ENCODE results near the gene PHLPP1.
"Not testable (repeated sequence)": the region's sequence is repeated elsewhere in the genome, so short reads cannot be mapped to it uniquely, and the experiment has no call there.

The PHLPP1 gene

DNA sequence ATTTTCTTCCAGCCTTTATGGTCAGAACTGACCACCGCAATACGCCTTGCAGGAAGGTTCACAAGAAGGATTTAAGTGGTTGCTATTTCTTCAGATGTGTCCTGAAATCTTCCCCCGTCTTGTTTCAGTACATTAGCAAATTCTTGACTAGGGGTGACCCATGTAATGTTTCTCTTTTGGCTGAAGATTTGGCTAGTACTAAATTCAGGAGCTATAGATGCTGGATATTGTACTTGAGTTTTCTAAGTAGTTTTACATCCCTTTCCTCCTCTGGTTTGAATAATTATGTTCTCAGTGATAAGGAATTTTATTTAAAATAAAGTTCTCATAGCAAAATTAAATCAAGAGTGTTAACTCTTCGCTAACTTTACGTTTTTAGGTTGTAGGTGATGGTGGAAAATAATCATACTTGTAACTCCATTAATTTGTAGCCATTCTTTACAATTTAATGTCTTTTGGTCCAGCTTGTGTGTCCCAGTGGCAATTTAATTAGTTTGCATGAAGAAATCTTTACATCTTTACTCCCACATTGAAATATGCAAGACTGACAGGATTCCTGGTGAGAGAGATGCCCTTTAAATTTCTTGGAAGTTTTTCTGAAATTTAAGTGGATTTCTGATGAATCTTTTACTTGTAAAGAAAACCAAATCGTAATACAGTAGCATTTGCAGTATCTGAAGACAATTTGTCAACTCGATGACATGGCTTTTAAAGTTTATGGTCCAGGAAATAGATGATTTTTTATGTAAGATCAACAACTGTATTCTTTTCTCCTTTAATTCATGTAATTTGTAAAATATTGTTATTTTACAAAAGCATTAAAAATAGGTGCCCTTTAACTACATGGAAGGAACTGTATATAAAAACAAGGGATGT is 2.8 kb downstream of the PHLPP1 start:
- no peak for DNase-seq

- no peak for DNase-seq
Measured at GRCh38 chr18:62720048-62720447, 4.7 kb downstream of the PHLPP1 start.

- no peak for DNase-seq
Measured at GRCh38 chr18:62720766-62721613, 5.6 kb downstream of the PHLPP1 start.

DNA sequence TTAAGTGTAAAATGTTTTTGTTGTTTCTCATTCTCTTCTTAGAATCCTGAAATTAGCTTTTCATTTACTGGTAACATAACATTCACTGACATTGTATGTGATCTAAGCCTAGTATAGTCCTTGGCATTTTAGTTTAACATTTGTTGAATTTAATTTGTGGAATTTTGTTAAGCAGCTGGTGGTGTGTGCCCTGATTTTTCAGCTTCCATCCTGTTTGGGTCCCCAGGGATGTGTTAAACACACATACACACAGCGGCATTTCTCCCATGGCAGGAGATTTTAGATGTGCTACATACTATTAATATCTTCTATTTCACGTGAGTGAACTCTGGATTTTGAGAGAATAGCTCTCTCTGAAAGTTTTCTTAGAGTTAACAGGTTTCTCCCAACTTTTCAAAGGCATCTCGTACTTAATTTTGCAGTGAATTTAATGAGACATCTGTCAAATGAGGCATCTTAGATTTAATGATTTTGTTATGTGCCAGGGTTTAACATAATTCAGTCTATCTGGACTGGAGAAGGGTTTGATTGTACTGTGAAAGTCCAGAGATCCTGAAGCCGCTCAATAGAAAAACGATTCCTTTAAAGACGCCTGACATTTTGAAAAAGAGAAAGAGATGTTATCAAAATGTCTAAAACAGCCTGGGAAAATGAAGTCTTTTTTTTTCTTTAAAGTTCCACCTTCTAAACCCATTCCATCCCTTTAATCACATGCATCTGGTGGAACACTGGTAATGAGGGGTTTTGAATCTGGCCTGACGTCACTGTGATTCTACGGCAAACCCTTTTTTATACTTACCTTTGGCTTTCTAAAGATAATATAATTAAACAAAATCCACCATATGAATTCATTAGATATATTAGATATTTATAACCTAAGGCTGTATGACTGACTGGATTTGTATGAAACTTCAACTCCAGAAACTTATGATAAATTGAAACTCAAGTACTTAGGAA is 6.8 kb downstream of the PHLPP1 start:
- DNase-seq: no peak

- DNase-seq: no peak
Measured at GRCh38 chr18:62723666-62724281, 8.4 kb downstream of the PHLPP1 start.

DNA sequence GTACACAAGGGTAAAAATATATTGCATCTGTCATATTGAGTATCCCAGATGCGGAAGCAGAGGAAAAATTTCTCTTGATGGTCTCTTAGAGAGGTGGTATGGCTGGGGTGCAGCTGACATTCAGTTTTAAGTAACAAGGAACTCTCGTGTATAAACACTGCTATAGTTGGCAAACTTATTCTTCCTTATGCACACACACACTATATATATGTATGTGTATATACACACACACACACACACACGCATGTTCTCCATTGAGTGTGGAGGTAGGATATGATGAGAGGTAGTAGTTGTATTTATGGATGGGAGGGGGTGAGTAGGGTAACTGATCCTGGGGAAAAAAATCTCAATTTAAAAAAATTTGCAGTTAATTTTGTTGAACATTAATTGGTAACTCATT is 10.6 kb downstream of the PHLPP1 start:
- no peak for DNase-seq

GRCh38 chr18:62728254-62728653 is 12.9 kb downstream of the PHLPP1 start:
- DNase-seq: no peak

DNA sequence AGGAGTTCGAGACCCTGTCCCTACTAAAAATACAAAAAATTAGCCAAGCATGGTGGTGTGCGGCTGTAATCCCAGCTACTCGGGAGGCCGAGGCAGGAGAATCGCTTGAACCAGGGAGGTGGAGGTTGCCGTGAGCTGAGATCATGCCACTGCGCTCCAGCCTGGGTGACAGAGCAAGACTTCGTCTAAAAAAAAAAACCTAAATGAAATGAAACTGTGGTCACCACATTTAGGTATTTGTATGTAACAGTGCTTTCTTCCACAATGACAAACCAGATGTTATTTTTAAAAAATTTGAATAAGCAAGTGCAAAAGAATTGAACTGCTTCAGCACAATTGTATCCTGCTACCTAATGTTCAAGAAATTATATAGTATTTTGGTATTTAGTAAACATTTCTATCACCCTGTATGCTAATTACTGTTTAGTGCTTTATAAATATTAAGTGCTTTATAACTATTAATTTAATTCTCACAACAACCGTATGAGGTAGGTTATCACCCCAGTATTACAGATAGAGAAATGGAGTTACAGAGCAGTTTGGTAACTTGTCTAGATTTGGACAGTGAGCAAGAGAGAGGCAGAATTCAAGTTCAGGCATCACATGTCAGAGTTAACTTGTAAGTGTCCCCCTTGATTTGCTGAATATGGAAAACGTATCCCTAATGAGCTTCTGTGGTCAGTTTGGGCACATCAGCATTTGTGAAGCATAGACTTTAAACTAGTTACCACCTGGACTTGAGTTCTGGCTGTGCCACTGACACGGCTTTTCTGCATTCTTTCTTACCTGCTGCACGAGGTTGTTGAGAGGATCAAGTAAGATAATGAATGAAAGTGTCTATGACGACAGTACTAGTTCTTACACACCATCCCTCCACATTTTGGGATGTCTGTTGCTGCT is 14.4 kb downstream of the PHLPP1 start:
- DNase-seq: no peak

GRCh38 chr18:62730941-62731340 is 15.6 kb downstream of the PHLPP1 start:
- DNase-seq: no peak

GRCh38 chr18:62732617-62733016 is 17.3 kb downstream of the PHLPP1 start:
- DNase-seq: no peak

- no peak for DNase-seq
Measured at GRCh38 chr18:62734290-62734689, 18.9 kb downstream of the PHLPP1 start.

GRCh38 chr18:62735387-62735786 is 20.0 kb downstream of the PHLPP1 start:
- DNase-seq: no peak

GRCh38 chr18:62736077-62736855 is 20.9 kb downstream of the PHLPP1 start:
- no peak for DNase-seq

- no peak for DNase-seq
Measured at GRCh38 chr18:62737241-62737873, 22.0 kb downstream of the PHLPP1 start.

- DNase-seq: no peak
Measured at GRCh38 chr18:62738639-62739038, 23.3 kb downstream of the PHLPP1 start.

DNA sequence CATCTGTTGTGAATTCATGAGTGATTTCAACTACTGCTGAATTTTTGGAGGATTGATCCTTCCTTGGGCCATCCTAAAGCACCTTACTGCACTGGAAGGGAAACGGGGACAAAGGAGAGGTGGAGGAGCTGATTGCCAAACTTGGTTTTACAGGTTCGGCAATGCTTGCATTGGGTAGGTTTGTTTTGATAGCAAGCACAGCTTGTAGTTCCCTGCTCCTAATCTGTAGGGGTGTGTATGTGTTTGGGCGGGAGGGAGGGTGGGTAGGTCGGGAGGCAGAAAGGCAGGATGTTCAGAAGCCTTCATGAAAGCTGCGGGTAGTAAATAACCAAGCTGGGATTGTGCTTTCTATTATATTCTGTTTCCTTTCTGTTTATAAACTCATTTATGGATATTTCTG is 24.6 kb downstream of the PHLPP1 start:
- no peak for DNase-seq

DNA sequence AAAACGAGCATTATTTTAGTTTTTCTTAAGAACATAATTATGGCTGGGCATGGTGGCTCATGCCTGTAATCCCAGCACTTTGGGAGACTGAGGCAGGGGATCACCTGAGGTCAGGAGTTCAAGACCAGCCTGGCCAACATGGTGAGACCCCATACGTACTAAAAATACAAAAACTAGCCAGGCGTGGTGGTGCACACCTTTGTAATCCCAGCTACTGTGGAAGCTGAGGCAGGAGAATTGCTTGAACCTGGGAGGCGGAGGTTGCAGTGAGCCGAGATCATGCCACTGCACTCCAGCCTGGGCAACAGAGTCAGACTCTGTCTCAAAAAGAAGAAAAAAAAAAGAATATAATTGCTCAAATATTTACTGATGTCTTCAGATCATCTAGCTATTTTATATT is 25.3 kb downstream of the PHLPP1 start:
- not testable (repeated sequence) for DNase-seq

- DNase-seq: no peak
Measured at GRCh38 chr18:62741118-62741566, 25.8 kb downstream of the PHLPP1 start.

GRCh38 chr18:62741584-62741983 is 26.2 kb downstream of the PHLPP1 start:
- DNase-seq: no peak

All from NCI-H1048 (cell line).